Spleen (tissue), 7 donors: Measurements from ENCODE around the gene ZBED3.

Source experiments
- POLR2AphosphoS5 ChIP-seq, 3 donors: sonication (generic); formaldehyde crosslinking; IDR thresholded peaks; one replicate each; pipeline ENCODE4 v1.5.1; 2017; ENCODE audit warnings: antibody characterized with exemption in 3 of 3
- TF ChIP-seq, protein P1 (sequence below), 11 experiments: fragments of 200-600 bp in 7 of 11; fragments of 450-650 bp in 4 of 11; sonication (generic) in 4 of 11; IDR thresholded peaks in 8 of 11; conservative IDR thresholded peaks in 3 of 11; 1 replicate in 7 of 11; 2 replicates in 4 of 11; pipeline versions ENCODE4 v1.4.0 to v1.8.0; 2016 to 2021; ENCODE audit warnings: antibody characterized with exemption in 11 of 11, inconsistent platforms in 4 of 11, mild to moderate bottlenecking in 1 of 11
- donor health status: DM: no; HTN: no; CAD: no; lungs with moderate emphysema.
- donor health status: DM: no; HTN: no; CAD: no.
- donor health status: DM: no; HTN: no; CAD: no.

- TF ChIP-seq POLR2AphosphoS5 (IDR thresholded peaks at IDR 0.05): no peak
- TF ChIP-seq, protein P1, sequence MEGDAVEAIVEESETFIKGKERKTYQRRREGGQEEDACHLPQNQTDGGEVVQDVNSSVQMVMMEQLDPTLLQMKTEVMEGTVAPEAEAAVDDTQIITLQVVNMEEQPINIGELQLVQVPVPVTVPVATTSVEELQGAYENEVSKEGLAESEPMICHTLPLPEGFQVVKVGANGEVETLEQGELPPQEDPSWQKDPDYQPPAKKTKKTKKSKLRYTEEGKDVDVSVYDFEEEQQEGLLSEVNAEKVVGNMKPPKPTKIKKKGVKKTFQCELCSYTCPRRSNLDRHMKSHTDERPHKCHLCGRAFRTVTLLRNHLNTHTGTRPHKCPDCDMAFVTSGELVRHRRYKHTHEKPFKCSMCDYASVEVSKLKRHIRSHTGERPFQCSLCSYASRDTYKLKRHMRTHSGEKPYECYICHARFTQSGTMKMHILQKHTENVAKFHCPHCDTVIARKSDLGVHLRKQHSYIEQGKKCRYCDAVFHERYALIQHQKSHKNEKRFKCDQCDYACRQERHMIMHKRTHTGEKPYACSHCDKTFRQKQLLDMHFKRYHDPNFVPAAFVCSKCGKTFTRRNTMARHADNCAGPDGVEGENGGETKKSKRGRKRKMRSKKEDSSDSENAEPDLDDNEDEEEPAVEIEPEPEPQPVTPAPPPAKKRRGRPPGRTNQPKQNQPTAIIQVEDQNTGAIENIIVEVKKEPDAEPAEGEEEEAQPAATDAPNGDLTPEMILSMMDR (IDR thresholded peaks at IDR 0.05 in 8 of 11, conservative IDR thresholded peaks at IDR 0.05 in 3 of 11): no peak
These were observed 6.2 kb downstream of the ZBED3 start for GRCh38 chr5:77080905-77081304.
